Measurements from ENCODE around the gene ME3. TPM values are rescaled to one million over a fixed set of nuclear protein-coding genes. Genes with fewer than 3 reads are reported as not detected.

ME3 gene
- total RNA-seq, 1 donor from 2014 or later: 10.3 TPM

DNA sequence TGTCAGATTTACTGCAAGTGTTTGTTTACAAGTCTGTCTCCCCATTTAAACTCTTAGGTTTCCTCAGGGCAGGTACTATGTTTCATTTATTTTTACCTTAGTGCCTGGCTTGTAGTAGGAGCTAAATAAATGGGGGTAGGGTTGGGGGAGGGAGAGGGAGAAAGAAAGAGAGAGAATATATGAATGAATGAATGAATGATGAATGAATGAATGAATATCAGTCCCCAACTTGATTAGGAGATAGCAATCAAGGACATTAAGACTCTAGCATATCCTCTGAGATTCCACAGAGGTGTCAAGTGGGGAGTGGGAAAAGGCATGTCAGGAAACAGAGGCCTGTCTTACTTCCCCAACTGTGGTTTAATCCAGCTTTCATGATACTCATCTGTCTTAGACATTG is 83.2 kb downstream of the ME3 start:
- TF ChIP-seq, protein P1, sequence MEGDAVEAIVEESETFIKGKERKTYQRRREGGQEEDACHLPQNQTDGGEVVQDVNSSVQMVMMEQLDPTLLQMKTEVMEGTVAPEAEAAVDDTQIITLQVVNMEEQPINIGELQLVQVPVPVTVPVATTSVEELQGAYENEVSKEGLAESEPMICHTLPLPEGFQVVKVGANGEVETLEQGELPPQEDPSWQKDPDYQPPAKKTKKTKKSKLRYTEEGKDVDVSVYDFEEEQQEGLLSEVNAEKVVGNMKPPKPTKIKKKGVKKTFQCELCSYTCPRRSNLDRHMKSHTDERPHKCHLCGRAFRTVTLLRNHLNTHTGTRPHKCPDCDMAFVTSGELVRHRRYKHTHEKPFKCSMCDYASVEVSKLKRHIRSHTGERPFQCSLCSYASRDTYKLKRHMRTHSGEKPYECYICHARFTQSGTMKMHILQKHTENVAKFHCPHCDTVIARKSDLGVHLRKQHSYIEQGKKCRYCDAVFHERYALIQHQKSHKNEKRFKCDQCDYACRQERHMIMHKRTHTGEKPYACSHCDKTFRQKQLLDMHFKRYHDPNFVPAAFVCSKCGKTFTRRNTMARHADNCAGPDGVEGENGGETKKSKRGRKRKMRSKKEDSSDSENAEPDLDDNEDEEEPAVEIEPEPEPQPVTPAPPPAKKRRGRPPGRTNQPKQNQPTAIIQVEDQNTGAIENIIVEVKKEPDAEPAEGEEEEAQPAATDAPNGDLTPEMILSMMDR (IDR thresholded peaks at IDR 0.05; ENCODE audit: insufficient read depth, low read length, severe bottlenecking): no peak
- no peak for FAIRE-seq

DNA sequence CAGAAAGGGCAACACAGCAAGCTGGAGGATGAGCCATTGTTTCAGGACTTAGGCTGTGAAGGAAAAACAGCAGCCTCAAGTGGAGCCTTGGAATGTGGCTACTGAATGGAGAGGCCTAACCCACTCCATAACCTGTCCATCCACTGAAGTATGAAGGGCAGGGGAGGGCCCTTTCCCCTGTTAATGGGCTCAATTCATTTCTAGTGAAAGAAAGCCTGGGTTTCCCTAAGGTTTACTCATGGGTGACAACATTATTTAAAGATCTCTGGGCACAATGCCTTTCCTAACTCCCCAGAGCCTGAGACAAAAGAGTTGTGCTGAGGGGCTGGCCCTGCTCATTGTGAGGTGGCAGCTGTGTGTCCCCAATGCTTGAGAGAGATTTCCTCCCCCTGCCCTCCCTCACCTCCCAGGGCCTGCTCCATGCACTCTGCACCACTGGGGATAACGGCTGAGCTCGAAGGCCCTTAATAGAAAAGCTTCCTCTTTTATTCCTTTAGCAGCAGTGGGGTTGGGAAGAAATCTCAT is 83.8 kb downstream of the ME3 start:
- TF ChIP-seq, protein P1 (IDR thresholded peaks at IDR 0.05; ENCODE audit: insufficient read depth, low read length, severe bottlenecking): no peak
- no peak for FAIRE-seq

More for the DNA sequence above, 83.2 kb downstream of the ME3 start:
- DNase-seq (ENCODE audit: low read depth): no peak
- H3K36me3 ChIP-seq (ENCODE audit: control insufficient read depth, insufficient read depth, low read length): no peaks in the 10 kb centered on the region
- H3K4me3 ChIP-seq (ENCODE audit: low read depth, low read length): no peak overlapping the region
- H3K27me3 ChIP-seq (ENCODE audit: control insufficient read depth, insufficient read depth, low read length): no peaks in the 10 kb centered on the region

GRCh38 chr11:86587264-86588193 is 84.9 kb downstream of the ME3 start:
- FAIRE-seq (peak; percentile 13), DNase-seq (ENCODE audit: low read depth) (no peak)
- no peak overlapping the region for H3K4me3 ChIP-seq (ENCODE audit: low read depth, low read length)
- H3K27me3 ChIP-seq (ENCODE audit: control insufficient read depth, insufficient read depth, low read length): no peaks in the 10 kb centered on the region
- no peaks in the 10 kb centered on the region for H3K36me3 ChIP-seq (ENCODE audit: control insufficient read depth, insufficient read depth, low read length)
- TF ChIP-seq, protein P1 (IDR thresholded peaks at IDR 0.05; ENCODE audit: insufficient read depth, low read length, severe bottlenecking): no peak

More for the DNA sequence above, 83.8 kb downstream of the ME3 start:
- H3K27me3 ChIP-seq (ENCODE audit: control insufficient read depth, insufficient read depth, low read length): no peaks in the 10 kb centered on the region
- no peak overlapping the region for H3K4me3 ChIP-seq (ENCODE audit: low read depth, low read length)
- no peak for DNase-seq (ENCODE audit: low read depth)
- no peaks in the 10 kb centered on the region for H3K36me3 ChIP-seq (ENCODE audit: control insufficient read depth, insufficient read depth, low read length)

GRCh38 chr11:86586307-86586706 is 86.1 kb downstream of the ME3 start:
- Histone ChIP-seq H3K4me3 (ENCODE audit: low read depth, low read length) (no peak overlapping the region), H3K27me3 (ENCODE audit: control insufficient read depth, insufficient read depth, low read length) (no peaks in the 10 kb centered on the region), H3K36me3 (ENCODE audit: control insufficient read depth, insufficient read depth, low read length) (no peaks in the 10 kb centered on the region)
- TF ChIP-seq, protein P1 (IDR thresholded peaks at IDR 0.05; ENCODE audit: insufficient read depth, low read length, severe bottlenecking): no peak
- no peak for FAIRE-seq
- DNase-seq (ENCODE audit: low read depth): no peak

GRCh38 chr11:86582898-86583297 is 89.5 kb downstream of the ME3 start:
- Histone ChIP-seq H3K4me3 (ENCODE audit: low read depth, low read length) (no peak overlapping the region), H3K36me3 (ENCODE audit: control insufficient read depth, insufficient read depth, low read length) (no peaks in the 10 kb centered on the region), H3K27me3 (ENCODE audit: control insufficient read depth, insufficient read depth, low read length) (no peaks in the 10 kb centered on the region)
- FAIRE-seq (no peak), DNase-seq (ENCODE audit: low read depth) (no peak)
- TF ChIP-seq, protein P1 (IDR thresholded peaks at IDR 0.05; ENCODE audit: insufficient read depth, low read length, severe bottlenecking): no peak

All from bronchial epithelial cell (primary cell).